Stimulated activated naive B cell treated with anti-CD40 and anti-IgM and Interleukin-4, amounts not matched to agents 10 μg/mL and 1 μg/mL and 100 μg/mL, for 72 hours (primary cell): ENCODE results near the gene ATAD1.
A peak's percentile ranks its signal among the peaks of the same experiment; 100 is the strongest.
"Not testable (repeated sequence)": the region's sequence is repeated elsewhere in the genome, so short reads cannot be mapped to it uniquely, and the experiment has no call there.

Source experiments
- ATAC-seq, 2 donors: fragments of 150-1000 bp; cut with Tn5 transposase; replicated peaks; 2 replicates each; pipeline ENCODE4 v1.10.0; 2021; ENCODE audit warnings: moderate library complexity in 1 of 2
- DNase-seq: peaks from one replicate; pipeline ENCODE4 v3.0.0; 2021
- H3K27ac Mint-ChIP-seq: one replicate; pipeline ENCODE4 v1.8.0; 2022; ENCODE audit warnings: mild to moderate bottlenecking, mixed read lengths
- H3K27me3 Mint-ChIP-seq, 2 donors: one replicate each; pipeline ENCODE4 v1.8.0; 2022; ENCODE audit warnings: mixed read lengths in 2 of 2
- H3K36me3 Mint-ChIP-seq, 2 donors: one replicate each; pipeline ENCODE4 v1.8.0; 2022; ENCODE audit warnings: mixed read lengths in 2 of 2, mild to moderate bottlenecking in 1 of 2
- H3K4me1 Mint-ChIP-seq, 2 donors: one replicate each; pipeline ENCODE4 v1.8.0; 2022; ENCODE audit warnings: mixed read lengths in 2 of 2, mild to moderate bottlenecking in 1 of 2
- H3K4me3 Mint-ChIP-seq, 2 donors: one replicate each; pipeline ENCODE4 v1.8.0; 2022; ENCODE audit warnings: mild to moderate bottlenecking in 2 of 2, mixed read lengths in 2 of 2, moderate library complexity in 1 of 2
- H3K9me3 Mint-ChIP-seq, 2 donors: one replicate each; pipeline ENCODE4 v1.8.0; 2022; ENCODE audit warnings: mixed read lengths in 2 of 2, mild to moderate bottlenecking in 1 of 2

The ATAD1 gene

DNA sequence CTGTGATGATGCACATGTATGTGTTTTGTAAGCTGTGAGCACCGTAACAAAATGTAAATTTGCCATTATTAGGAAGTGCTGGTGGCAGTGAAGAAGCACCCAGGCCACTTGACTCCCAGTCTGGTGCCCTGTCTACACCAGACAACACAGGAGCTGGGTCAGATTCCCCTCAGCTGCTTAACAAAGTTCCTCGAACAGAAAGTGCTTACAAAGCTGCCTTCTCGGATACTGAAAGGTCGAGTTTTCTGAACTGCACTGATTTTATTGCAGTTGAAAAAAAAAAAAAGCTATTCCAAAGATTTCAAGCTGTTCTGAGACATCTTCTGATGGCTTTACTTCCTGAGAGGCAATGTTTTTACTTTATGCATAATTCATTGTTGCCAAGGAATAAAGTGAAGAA, 71.1 kb downstream of the ATAD1 start:
- no peak for DNase-seq
- Mint-ChIP-seq H3K4me3 (no peak overlapping the region), H3K27me3 (no peaks in the 10 kb centered on the region), H3K36me3 (no peaks in the 10 kb centered on the region), H3K9me3 (no peaks in the 10 kb centered on the region), H3K27ac (no peak overlapping the region), H3K4me1 (no peaks in the 10 kb centered on the region)
- ATAC-seq, result no peak

DNA sequence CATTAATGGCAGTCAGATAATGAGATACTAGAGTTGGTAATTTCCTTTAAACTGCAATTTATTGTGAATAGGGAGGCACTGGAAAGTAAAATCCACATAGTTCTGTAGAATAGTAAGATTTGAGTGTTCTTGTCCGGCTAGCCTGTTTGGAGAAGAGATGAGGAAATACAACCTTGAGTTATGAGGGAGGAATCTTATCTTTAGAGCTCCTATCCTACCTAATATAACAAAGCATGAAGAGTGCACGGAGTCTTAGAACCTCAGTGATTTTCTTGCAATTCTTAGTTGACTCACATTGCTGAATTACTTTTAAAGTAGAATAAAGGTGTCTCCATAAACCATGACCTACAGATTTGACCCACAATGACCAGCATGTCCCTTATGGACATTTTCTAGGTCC, 73.4 kb downstream of the ATAD1 start:
- Mint-ChIP-seq H3K4me3 (no peak overlapping the region), H3K27ac (no peak overlapping the region), H3K27me3 (no peaks in the 10 kb centered on the region), H3K36me3 (no peaks in the 10 kb centered on the region), H3K4me1 (no peaks in the 10 kb centered on the region), H3K9me3 (no peaks in the 10 kb centered on the region)
- ATAC-seq (no peak), DNase-seq (no peak)

- ATAC-seq, H3K9me3 Mint-ChIP-seq, H3K4me1 Mint-ChIP-seq, H3K27me3 Mint-ChIP-seq, H3K36me3 Mint-ChIP-seq, DNase-seq, H3K27ac Mint-ChIP-seq, H3K4me3 Mint-ChIP-seq: not testable (repeated sequence)
Measured at GRCh38 chr10:87742992-87743610, 74.9 kb downstream of the ATAD1 start.

GRCh38 chr10:87740254-87740655, 77.8 kb downstream of the ATAD1 start:
- H3K36me3 Mint-ChIP-seq, result no peaks in the 10 kb centered on the region
- no peaks in the 10 kb centered on the region for H3K4me1 Mint-ChIP-seq
- no peaks in the 10 kb centered on the region for H3K27me3 Mint-ChIP-seq
- DNase-seq, result no peak
- H3K27ac Mint-ChIP-seq, result no peak overlapping the region
- H3K4me3 Mint-ChIP-seq, result no peak overlapping the region
- ATAC-seq, result no peak
- H3K9me3 Mint-ChIP-seq, result no peaks in the 10 kb centered on the region

GRCh38 chr10:87739703-87740102, 78.3 kb downstream of the ATAD1 start:
- ATAC-seq (no peak), DNase-seq (no peak)
- H3K4me3 Mint-ChIP-seq, result no peak overlapping the region

DNA sequence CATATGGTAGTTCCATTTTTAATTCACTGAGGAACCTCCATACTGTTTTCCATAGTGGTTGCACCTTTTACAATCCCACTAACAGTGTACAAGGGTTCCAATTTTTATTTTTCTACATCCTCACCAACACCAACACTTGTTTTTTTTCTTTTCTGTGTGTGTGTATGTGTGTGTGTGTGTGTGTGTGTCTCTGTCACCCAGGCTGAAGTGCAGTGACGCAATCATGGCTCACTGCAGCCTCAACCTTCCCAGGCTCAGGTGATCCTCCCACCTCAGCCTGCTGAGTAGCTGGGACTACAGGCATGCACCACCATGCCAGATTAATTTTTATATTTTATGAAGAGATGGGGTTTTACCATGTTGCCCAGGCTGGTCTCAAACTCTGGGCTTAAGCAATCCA, 79.8 kb downstream of the ATAD1 start:
- not testable (repeated sequence) for H3K27ac Mint-ChIP-seq, ATAC-seq, H3K4me3 Mint-ChIP-seq, H3K9me3 Mint-ChIP-seq, H3K4me1 Mint-ChIP-seq, H3K27me3 Mint-ChIP-seq, H3K36me3 Mint-ChIP-seq, DNase-seq

More at GRCh38 chr10:87739703-87740102, 78.3 kb downstream of the ATAD1 start:
- H3K27me3 Mint-ChIP-seq, result no peaks in the 10 kb centered on the region
- peaks cover 0 to 4% of the 10 kb centered on the region in 2 donors for H3K4me1 Mint-ChIP-seq
- no peak overlapping the region for H3K27ac Mint-ChIP-seq
- H3K36me3 Mint-ChIP-seq, result no peaks in the 10 kb centered on the region
- no peaks in the 10 kb centered on the region for H3K9me3 Mint-ChIP-seq

DNA sequence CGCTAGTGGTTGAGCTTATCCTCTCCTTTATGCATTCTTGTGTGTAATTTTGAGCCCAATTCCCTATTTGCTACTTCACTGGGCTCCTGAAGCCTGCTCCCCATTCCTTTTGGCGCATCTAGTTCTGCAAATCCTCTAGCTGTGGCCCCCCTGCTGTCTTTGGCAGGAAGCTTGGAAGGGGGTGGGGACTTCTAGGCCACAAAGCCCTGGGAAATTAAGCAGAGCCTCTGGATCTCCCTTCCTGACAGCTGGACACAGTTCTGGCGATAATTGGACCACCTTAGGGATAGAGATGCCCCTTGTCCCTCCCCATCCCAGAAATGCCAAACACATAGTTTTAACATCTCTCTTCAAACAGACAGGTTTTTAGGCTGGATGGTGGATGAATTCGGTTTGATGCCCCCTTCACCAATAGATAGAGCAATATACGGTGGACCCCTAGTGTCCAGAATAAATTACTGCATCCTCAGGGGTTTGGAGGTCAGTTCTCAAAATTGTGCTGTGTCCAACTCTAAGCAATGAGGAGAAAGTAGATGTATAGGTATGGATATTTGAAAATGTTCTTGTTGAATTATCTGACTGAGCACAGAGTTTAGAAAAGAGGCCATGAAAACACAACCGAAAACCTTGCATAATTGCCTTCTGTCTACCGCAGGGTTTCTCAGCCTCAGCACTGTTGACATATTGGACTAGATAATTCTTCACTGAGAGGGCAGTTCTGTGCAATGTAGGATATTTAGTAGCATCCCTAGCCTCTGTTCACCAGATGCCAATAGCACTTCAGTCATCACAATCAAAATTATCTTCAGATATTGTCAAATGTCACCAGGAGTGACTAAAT, 82.8 kb downstream of the ATAD1 start:
- Mint-ChIP-seq H3K27me3 (no peaks in the 10 kb centered on the region), H3K4me1 (peaks cover 0 to 4% of the 10 kb centered on the region in 2 donors), H3K36me3 (no peaks in the 10 kb centered on the region), H3K27ac (no peak overlapping the region), H3K9me3 (no peaks in the 10 kb centered on the region), H3K4me3 (no peak overlapping the region)
- DNase-seq (peak; percentile 1), ATAC-seq (peak; percentile 69 to 74)

GRCh38 chr10:87733081-87733480, 84.9 kb downstream of the ATAD1 start:
- H3K9me3 Mint-ChIP-seq, result no peaks in the 10 kb centered on the region
- no peak for DNase-seq

GRCh38 chr10:87729940-87730339, 88.1 kb downstream of the ATAD1 start:
- Mint-ChIP-seq H3K36me3 (no peaks in the 10 kb centered on the region), H3K4me1 (peaks cover 0 to 2% of the 10 kb centered on the region in 2 donors), H3K4me3 (no peak overlapping the region), H3K27me3 (peaks cover 0 to 3% of the 10 kb centered on the region in 2 donors), H3K27ac (no peak overlapping the region), H3K9me3 (no peaks in the 10 kb centered on the region)
- no peak for DNase-seq
- no peak for ATAC-seq

More at GRCh38 chr10:87733081-87733480, 84.9 kb downstream of the ATAD1 start:
- H3K4me1 Mint-ChIP-seq, result peaks cover 0 to 4% of the 10 kb centered on the region in 2 donors
- no peak for ATAC-seq
- no peaks in the 10 kb centered on the region for H3K27me3 Mint-ChIP-seq
- H3K4me3 Mint-ChIP-seq, result no peak overlapping the region
- H3K36me3 Mint-ChIP-seq, result no peaks in the 10 kb centered on the region
- no peak overlapping the region for H3K27ac Mint-ChIP-seq

DNA sequence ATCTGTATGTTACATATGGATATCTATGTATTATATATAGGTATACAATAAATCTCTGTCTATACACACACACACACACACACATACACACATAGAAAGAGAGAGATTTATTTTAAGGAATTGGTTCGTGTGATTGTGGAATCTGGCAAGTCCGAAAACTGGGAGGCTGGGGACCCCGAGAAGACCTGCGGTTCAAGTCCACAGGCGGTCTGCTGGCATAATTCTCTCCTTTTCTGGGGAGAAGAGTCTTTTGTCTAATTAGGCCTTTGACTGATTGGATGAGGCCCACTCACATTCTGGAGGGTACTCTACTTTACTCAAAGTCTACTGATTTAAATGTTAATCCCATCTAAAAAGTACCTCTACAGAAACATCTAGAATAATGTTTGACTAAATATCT, 93.2 kb downstream of the ATAD1 start:
- H3K27ac Mint-ChIP-seq, result no peak overlapping the region
- no peaks in the 10 kb centered on the region for H3K9me3 Mint-ChIP-seq
- ATAC-seq, result no peak
- peaks cover 0 to 2% of the 10 kb centered on the region in 2 donors for H3K4me1 Mint-ChIP-seq
- H3K4me3 Mint-ChIP-seq, result no peak overlapping the region
- no peaks in the 10 kb centered on the region for H3K36me3 Mint-ChIP-seq
- no peak for DNase-seq
- peaks cover 0 to 3% of the 10 kb centered on the region in 2 donors for H3K27me3 Mint-ChIP-seq

- H3K27me3 Mint-ChIP-seq, result peaks cover 0 to 3% of the 10 kb centered on the region in 2 donors
- no peaks in the 10 kb centered on the region for H3K9me3 Mint-ChIP-seq
- no peak overlapping the region for H3K27ac Mint-ChIP-seq
- H3K4me3 Mint-ChIP-seq, result no peak overlapping the region
- no peak for ATAC-seq
- peaks cover 3% of the 10 kb centered on the region in 2 donors for H3K4me1 Mint-ChIP-seq
- no peak for DNase-seq
- H3K36me3 Mint-ChIP-seq, result no peaks in the 10 kb centered on the region
Measured at GRCh38 chr10:87723500-87723899, 94.5 kb downstream of the ATAD1 start.

GRCh38 chr10:87722716-87723115, 95.3 kb downstream of the ATAD1 start:
- DNase-seq, result no peak
- H3K4me3 Mint-ChIP-seq, result no peak overlapping the region
- peaks cover 7 to 9% of the 10 kb centered on the region in 2 donors for H3K4me1 Mint-ChIP-seq
- H3K36me3 Mint-ChIP-seq, result no peaks in the 10 kb centered on the region
- no peaks in the 10 kb centered on the region for H3K9me3 Mint-ChIP-seq
- no peak overlapping the region for H3K27ac Mint-ChIP-seq
- ATAC-seq, result no peak
- H3K27me3 Mint-ChIP-seq, result peaks cover 0 to 3% of the 10 kb centered on the region in 2 donors

GRCh38 chr10:87721781-87722180, 96.2 kb downstream of the ATAD1 start:
- Mint-ChIP-seq H3K27me3 (no peaks in the 10 kb centered on the region), H3K9me3 (no peaks in the 10 kb centered on the region), H3K27ac (no peak overlapping the region), H3K36me3 (no peaks in the 10 kb centered on the region), H3K4me3 (no peak overlapping the region), H3K4me1 (peaks cover 7 to 9% of the 10 kb centered on the region in 2 donors)
- DNase-seq (no peak), ATAC-seq (no peak)

DNA sequence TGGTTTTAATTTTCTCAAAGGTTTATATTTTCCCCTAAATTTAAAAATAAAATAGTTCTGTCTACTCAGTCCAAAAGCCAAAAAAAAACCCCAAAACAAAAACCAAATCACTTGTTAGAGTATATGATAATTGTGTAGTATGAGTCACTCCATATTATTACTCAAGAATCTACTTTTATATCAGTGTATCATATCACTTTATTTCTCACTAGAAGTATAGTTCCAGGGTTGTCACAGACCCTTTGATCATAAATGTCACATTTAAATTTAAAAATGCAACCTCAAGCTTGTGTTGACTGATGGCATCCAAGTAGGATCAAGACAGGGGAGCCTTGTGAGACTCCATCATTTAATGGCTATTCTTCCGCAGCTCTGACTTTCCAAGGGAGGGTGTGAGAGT, 97.4 kb downstream of the ATAD1 start:
- ATAC-seq (no peak), DNase-seq (no peak)
- Mint-ChIP-seq H3K4me1 (peaks cover 7 to 17% of the 10 kb centered on the region in 2 donors), H3K27ac (no peak overlapping the region), H3K36me3 (no peaks in the 10 kb centered on the region), H3K27me3 (no peaks in the 10 kb centered on the region), H3K4me3 (no peak overlapping the region), H3K9me3 (no peaks in the 10 kb centered on the region)

DNA sequence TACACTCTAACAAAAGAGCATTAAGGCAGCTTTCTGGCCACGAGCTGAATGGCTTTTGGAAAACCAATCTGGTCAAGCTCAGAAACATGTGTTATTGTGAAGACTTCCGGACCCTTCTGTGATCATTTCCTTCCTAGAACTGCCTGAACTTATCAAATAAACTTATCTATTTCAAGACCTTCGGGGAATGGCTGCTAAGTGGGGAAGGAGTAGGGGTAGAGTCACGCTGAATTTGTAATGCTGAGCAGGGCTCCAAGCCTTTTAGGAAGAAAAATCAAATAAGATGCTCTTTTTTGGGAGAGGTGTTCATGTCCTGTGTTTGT, 101.7 kb downstream of the ATAD1 start:
- Mint-ChIP-seq H3K4me3 (no peak overlapping the region), H3K36me3 (no peaks in the 10 kb centered on the region), H3K27ac (no peak overlapping the region), H3K9me3 (no peaks in the 10 kb centered on the region), H3K4me1 (peaks cover 5 to 17% of the 10 kb centered on the region in 2 donors), H3K27me3 (no peaks in the 10 kb centered on the region)
- ATAC-seq, result no peak
- DNase-seq, result no peak
